DLD1 (cell line): ENCODE results near the gene VPS45.
"Not testable (repeated sequence)": the region's sequence is repeated elsewhere in the genome, so short reads cannot be mapped to it uniquely, and the experiment has no call there.

ENCODE experiments used
- in situ Hi-C: cut with HindIII; loops from 2 replicates; pipeline ENCODE4 v1.10.0; 2017; ENCODE audit warnings: low sequenced_read_pairs

VPS45 gene, protein sequence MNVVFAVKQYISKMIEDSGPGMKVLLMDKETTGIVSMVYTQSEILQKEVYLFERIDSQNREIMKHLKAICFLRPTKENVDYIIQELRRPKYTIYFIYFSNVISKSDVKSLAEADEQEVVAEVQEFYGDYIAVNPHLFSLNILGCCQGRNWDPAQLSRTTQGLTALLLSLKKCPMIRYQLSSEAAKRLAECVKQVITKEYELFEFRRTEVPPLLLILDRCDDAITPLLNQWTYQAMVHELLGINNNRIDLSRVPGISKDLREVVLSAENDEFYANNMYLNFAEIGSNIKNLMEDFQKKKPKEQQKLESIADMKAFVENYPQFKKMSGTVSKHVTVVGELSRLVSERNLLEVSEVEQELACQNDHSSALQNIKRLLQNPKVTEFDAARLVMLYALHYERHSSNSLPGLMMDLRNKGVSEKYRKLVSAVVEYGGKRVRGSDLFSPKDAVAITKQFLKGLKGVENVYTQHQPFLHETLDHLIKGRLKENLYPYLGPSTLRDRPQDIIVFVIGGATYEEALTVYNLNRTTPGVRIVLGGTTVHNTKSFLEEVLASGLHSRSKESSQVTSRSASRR

DNA sequence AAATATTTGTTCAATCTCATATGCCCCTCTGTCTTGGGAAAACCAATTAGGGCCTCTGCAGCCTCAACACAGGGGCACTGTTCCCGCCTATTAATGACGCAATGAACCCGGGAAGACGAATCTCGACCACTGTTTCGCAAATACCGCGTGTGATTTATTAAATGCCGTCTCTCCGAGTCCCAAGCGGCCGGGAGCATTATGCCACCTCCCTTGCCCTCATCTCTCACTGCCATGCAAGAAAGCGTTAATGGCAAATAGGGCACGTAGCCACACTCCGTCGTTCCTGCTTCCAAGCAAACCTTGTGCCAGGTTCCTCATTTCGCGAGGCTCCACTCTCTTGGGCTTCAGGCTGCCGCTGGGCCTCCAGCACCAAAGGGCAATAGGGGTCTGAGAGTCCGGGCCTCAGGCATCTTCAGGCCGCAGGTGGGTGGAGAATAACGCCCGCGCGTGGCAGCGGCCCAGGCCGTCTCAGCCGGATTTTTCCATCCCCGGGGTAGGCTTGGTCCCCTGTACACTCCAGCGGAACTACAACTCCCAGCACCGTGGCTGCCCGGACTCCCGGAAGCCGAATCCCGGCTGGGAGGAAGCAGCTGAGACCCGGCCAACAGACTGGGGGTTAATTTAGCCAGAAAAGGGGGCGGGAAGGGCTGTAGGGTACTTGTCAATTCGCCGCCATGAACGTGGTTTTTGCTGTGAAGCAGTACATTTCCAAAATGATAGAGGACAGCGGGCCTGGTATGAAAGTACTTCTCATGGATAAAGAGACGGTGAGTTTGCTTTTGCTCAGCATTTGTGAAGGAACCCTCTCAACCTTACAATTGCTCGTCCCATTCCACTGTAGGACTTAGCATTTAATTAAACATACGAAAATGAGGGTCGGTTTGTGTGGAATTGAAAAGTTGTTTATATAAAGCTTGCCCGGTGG is at the start of gene VPS45:
Gene VPS45, plus strand, starts transcription at position 593 of the 925 bp plus-strand sequence. Its CDS starts 82 bp downstream, at position 675.
- in situ Hi-C loops, result no loop called here

DNA sequence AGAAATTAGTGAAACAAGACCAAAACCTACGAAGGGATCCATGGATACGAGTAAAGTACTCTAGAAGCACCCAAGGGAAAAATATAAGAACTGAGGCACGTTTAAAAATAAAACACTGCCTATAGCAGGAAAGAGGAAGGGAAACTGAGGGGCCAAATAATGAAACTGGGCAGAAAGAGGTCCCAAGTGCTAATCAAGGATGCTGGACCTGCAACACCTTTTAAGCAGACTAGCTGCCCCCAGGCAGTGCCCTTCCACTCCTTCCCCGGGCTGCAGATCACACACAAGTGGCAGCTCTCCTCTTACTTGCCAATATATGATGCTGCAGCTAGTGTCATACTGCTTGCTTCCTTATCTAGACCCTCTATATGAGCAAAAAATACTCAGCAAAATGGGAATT is 49.4 kb upstream of the VPS45 start:
- in situ Hi-C loops, result no loop called here

DNA sequence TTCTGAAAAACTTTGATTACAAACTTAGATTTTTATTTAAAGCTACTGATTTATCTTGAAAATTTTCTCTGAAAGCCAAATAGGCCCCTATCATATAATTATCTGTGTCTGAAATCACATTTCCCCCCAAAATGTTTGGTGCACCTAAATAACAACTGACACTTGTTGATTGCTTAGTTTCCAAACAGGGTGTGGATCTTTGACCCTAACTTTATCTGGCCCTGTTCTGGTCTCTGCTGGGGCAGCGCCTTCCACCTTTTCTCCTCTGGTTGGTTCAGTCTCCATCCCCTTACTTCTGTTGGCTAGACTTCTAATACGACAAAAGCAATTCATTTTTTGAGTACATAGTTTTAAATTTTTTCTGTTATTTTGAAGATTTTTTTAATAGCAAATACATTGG is 46.9 kb upstream of the VPS45 start:
- in situ Hi-C loops, result no loop called here

DNA sequence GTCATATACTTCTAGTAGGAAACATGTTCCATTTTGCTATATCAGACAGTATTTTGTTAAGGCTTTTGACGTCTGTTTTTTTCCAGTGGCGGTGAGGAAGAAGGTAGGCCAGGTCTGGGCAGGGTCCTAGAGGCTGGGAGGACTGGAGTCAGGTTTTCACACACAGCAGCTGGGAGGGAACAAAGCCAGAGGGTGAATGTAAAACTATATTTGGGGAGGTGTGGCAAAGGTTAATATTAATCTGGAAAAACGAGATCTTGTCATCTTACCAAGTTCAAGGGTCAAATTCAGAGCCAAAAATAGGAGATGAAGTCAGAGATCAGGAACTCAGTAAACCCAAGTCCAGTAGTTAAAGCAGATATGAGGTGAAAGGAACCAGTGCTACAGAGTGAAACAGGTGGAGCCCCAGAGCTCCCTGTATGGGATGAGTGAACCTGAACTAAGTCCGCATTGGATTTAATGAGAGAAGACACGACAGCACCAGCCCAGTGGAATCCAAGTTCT is 46.3 kb upstream of the VPS45 start:
- in situ Hi-C loops, result no loop called here

DNA sequence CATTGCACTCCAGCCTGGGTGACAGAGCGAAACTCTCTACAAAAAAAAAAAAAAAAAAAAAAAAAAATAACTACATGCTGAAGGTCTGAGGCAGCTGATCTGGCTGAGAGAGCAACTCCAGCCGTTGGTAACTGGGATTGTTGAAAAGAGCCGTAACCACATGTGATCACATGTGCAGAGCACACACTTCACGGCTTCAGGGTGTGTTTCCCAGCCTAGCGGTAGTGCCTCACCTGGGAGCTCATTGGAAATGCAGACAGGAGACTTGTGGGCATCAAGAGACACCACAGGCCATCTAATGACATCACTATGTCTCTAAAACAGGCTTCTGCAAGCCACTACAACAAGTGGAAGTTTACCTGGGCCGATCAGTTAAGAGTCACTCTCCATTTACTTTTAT is 45.2 kb upstream of the VPS45 start:
- in situ Hi-C loops, result no loop called here

DNA sequence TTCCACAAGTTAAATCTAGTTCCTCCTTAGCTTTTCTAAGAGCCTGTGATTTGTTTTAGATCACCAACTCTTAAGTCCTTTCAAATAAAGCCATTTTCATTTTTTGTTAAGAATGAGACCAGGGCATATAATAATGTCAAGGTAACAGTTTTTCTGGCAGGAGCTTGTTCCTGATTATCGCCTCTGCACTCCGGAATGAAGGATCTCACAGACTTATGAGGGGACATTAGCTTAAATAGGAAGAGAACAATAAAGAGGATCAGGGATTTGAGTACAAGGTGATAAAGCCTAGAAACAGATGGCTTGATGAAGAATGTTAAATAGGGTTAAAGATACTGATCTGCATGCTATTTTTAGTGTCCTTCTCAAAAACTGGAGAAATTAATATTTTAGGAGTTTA is 43.4 kb upstream of the VPS45 start:
- in situ Hi-C loops, result no loop called here

DNA sequence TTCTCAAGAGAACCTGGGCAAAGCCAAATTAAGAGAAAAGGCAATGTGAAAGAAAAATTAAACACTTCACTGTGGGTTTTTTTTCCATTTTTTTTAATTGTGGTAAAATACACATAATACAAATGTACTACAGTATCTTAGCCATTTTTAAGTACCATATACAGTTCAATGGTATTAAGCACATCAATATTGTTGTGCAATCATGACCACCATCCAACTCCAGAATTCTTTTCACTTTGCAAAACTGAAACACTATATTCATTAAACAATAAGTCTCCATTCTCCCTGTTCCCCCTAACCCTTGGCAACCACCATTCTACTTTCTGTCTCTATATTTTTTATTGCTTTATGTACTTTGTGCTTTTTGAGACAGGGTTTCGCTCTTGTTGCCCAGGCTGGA is 39.3 kb upstream of the VPS45 start:
- in situ Hi-C loops, result no loop called here

DNA sequence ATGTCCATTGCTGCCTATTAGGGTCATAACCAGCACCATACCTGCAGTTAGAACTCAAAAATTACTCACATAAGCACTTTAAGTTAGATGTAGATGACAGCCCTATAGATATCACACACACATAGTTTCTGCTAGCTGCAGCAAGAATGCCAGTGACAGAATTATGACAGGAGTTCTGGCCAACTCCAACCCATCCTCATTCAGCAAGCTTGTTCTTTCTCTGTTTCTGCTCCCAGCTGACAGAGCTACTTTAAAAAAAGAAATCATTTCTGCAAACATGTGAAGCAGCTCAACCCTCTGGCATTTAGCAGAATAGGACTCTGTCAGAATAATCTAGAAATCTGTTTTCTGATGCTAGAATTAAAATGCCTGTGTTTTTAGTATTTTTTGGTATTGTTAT is 33.2 kb upstream of the VPS45 start:
- in situ Hi-C loops, result no loop called here

DNA sequence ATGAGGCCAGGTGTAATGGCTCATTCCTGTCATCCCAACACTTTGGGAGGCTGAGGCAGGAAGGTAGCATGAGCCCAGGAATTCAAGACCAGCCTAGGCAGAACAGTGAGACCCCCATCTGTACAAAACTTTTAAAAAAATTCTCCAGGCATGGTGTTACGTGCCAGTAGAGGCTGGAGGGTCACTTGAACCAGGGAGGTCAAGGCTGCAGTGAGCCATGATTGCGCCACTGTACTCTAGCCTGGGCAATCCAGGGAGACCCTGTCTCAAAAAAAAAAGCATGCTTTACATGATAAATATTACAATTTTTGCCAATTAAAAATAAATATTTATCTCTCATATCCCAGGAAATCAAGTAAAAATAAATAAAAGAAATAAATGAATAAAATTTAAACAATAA is 17.6 kb upstream of the VPS45 start:
- in situ Hi-C loops, result no loop called here

DNA sequence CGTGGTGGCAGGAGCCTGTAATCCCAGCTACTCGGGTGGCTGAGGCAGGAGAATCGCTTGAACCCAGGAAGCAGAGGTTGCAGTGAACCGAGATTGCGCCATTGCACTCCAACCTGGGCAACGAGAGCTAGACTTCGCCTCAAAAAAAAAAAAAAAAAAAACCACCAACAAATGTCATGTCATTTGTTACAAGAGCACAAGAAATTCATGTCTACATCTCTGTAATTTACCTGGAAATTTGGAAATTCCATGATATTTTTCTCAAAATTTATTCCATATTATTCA is 16.5 kb upstream of the VPS45 start:
- in situ Hi-C loops, result no loop called here

DNA sequence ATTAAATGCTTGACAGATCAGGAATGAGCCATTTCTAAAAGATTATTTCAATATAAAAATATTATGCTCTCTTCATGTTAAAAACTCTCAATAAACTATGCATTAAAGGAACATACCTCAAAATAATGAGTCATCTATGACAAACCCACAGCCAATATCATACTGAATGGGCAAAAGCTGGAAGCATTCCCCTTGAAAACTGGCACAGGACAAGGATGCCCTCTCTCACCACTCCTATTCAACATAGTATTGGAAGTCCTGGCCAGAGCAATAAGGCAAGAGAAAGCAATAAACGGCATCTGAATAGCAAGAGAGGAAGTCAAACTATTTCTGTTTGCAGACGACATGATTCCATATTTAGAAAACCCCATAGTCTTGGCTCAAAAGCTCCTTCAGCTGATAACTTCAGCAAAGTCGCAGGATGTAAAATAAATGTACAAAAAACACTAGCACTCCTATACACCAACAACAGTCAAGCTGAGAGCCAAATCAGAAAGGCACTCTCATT is 15.6 kb upstream of the VPS45 start:
- in situ Hi-C loops, result not testable (repeated sequence)

DNA sequence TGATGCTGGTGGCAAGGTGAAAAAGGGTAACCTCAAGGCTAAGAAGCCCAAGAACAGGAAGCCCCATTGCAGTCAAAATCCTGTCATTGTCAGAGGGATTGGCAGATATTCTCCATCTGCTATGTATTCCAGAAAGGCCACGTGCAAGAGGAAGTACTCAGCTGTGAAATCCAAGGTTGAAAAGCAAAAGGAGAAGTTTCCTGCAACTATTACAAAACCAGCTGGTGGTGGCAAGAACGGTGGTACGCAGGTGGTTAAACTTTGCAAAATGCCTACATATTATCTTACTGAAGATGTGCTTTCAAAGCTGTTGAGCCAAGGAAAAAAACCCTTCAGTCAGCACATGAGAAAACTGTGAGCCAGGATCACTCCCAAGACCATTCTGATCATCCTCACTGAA is 13.7 kb upstream of the VPS45 start:
- in situ Hi-C loops, result no loop called here

DNA sequence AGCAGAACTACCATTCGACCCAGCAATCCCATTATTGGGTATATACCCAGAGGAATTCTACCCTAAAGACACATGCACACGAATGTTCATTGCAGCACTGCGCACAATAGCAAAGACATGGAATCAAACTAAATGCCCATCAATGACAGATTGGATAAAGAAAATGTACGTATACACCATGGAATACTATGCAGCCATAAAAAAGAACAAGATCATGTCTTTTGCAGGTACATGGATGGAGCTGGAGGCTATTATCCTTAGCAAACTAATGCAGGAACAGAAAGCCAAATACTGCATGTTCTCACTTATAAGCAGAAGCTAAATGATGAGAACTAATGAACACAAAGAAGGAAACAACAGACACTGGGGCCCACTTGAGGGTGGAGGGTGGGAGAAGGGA is 12.1 kb upstream of the VPS45 start:
- in situ Hi-C loops, result not testable (repeated sequence)

DNA sequence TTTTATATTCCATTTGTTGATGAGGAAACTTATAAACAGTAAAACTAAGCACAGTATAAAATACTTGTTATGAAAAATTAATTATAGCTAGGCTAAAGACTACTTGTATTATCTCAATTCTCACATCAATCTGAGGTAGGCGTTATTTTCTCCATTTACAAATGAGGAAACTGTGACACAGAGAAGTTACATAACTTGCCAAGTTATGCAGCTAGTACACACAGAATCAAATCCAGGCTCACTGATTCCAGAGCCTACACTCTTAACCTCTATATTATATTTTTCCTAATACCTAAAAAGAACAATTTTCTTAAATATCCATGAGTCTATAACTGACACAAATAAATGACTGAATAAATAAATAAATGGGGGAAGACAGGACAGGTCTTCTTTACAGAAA is 11.2 kb upstream of the VPS45 start:
- in situ Hi-C loops, result no loop called here

DNA sequence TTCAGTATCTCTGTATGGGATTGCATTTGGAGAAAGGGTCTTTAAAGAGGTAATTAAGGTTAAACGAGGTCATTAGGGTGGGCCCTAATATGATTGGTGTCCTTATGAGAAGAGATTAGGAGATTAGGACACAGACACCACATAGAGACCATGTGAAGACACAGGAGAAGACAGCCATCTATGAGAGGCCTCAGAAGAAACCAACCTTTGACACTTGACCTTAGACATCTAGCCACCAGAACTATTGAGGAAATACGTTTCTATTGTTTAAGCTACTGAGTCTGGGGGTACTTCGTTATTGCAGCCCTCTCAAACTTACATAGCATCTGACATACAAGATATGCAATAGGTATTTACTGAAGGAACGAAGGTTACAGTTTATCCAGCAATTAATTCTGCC is 7.3 kb upstream of the VPS45 start:
- in situ Hi-C loops, result no loop called here

DNA sequence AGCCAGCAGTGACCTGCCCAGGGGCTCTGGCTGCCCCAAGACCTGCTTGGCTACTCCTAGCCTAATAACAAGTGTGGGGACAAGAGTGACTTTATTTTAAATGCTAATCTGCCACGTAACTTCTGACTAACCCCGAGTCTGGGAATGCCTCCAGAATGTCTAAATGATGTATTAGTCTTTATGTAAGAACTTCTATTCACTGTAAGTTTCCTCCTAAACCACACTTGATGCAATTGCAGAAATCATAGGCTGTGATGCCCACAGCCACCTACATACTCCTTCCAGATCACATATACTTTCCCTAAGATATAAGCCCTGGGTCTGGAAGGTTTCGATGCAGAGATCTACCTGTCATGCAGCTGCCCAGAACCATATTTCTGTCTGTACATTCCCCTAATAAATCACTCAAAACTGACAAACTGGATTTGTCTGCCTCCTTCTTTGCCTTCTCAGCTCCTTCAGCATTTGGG is 5.9 kb upstream of the VPS45 start:
- in situ Hi-C loops, result no loop called here

DNA sequence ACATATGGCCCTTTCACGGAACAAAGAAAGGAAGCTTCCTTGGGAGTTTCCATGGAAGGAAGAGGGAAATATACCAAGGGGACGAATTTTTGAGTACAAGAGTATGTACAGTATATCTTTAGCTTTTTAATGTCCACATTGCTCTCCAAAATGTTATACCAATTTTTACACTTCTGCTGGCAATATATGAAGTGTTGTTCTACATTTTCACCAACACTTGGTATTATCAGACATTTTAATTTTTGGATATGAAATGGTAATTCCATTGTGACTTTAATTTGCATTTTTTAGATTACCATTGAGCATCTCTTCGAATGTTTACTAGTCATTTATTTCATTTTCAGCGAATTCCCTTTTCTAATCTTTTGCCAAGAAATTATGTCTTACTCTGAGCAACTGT is 5.5 kb upstream of the VPS45 start:
- in situ Hi-C loops, result no loop called here

DNA sequence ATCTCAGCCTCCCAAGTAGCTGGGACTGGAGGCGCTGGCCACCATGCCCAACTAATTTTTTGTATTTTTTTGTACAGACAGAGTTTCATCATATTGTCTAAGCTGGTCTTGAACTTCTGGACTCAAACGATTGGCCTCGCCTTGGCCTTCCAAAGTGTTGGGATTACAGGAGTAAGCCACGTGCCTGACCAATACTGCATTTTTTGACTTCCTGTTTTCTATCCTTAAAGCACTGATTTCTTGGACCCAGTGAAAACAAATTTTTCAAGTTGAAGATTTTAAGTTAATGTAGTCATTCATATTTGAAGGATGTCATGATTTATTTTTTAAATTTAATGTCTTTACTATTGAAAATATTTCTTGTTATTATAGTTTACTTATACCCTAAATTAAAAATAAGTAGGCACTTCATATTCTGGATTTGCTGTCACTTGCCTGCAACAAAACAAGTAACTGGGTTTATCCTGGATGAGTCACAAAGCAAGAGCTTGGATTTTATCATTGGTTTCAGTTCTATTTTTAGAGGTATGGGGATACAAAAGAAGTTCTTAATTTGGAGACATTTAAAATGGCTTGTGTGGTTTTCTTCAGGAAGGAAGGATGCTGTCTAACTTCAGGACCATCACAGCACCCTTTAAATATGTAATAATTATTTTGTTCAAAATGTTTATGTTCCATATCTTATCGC is 2.2 kb upstream of the VPS45 start:
- in situ Hi-C loops, result no loop called here

DNA sequence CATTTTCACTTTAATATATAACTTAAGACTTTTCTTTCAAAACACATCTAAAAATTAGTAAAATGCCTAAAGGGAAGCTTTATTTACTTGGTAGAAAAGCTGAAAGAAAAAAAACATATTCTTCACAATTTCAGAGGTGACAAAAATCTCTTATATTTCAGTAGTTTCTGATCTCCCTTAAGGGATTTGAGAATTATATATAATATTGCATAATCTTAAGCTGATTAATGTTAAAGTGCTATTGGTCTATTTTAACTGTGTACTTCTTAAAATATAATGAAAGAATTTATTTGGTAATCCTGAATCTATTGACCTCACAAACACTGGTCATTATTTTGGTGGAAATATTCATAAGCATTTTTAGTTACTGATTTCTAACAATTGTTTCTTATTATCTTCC is 1.2 kb upstream of the VPS45 start:
- in situ Hi-C loops, result no loop called here

DNA sequence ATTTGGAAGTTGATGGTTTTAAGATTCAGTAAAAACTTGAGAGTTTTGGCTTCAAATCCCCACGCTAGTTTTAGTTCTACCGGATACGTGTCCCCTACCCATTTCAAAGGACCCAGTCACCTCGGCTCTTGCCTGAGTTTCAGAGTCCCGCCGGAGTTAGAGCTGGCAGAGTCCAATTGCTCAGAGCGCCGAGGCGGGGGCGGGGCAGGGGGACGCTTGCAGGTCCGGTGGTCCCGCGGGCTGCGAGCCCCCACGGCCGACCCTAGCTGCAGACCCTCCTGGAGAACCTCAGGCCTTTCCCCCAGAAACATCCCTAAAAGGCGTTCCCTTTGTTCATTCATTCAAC is 765 bp upstream of the VPS45 start:
- in situ Hi-C loops, result no loop called here

DNA sequence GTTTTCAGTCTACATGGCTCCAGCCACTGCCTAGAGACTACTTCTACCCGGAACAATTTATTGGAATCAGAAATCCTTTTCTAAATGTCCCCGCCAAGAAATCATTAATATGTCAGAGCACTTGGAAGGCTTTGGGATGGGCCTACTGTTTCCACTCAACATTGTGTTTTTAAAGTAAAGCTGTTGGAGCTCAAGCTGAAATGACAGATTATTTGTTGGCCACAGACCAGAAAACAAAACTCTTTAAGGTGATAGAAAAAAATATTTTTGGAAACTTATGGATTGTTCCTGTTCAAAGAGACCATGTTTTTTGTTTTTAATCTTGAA is 496 bp downstream of the VPS45 start:
- in situ Hi-C loops, result no loop called here
